ENCODE measurements around the gene LDLRAD4.

The LDLRAD4 gene

DNA sequence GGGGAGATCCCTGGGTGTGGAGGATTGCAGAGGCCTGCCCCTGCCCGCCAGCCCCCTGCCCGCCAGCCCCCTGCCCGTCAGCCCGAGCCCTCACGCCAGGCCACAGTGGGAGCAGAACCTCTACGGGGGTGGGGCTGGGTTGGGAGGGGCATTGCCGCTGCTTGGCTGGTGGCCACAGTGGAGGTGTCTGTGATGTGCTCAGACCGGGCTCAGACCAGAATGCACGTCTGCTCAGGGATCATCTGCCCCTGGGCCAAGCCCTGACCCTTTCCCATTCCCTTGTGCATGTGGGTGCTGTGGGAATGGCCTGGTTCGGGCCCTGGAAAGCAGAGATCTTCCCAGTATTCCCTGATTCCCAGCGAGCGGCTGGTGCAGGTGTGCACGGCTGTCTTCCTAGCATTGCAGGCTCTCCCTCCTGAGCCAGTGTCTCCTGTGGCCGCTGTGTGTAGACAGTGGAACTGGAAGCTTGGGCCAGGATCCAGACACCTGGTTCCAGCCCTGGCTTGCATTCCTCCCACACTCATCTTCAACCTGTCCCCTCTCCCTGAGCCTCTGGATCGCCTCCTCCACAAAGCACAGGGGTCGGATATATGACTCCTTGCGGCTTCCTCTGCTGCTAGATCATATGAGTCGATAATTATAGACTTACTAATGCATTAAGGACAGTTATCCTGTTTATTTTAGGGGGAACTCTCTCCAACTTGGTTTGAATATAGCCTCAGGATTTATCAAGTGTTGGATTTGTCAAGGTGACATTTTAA, 161.6 kb downstream of the LDLRAD4 start:
- TF ChIP-seq, protein P1, sequence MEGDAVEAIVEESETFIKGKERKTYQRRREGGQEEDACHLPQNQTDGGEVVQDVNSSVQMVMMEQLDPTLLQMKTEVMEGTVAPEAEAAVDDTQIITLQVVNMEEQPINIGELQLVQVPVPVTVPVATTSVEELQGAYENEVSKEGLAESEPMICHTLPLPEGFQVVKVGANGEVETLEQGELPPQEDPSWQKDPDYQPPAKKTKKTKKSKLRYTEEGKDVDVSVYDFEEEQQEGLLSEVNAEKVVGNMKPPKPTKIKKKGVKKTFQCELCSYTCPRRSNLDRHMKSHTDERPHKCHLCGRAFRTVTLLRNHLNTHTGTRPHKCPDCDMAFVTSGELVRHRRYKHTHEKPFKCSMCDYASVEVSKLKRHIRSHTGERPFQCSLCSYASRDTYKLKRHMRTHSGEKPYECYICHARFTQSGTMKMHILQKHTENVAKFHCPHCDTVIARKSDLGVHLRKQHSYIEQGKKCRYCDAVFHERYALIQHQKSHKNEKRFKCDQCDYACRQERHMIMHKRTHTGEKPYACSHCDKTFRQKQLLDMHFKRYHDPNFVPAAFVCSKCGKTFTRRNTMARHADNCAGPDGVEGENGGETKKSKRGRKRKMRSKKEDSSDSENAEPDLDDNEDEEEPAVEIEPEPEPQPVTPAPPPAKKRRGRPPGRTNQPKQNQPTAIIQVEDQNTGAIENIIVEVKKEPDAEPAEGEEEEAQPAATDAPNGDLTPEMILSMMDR (IDR thresholded peaks at IDR 0.05; ENCODE audit: low read depth, low read length) = no peak
- no peak overlapping the region for H3K4me3 ChIP-seq (ENCODE audit: low read depth, low read length)

DNA sequence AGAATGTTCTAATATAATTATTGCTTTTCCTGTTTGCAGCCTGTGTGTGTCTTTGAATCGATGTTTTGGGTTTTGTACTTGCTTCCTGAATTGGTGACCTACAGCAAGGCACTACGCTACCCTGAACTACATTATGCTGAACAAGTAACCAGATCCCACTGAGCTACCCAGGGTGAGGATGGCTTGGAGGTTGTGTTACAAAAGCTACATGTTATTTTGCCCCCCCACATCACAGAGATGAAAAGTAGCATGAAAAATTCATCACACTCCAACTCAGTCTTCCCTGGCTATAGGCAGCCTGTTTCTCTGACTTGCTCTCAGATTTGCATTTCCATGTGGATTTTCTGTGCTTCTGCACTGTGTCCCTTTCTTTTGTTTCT, 162.1 kb downstream of the LDLRAD4 start:
- no peak overlapping the region for H3K4me3 ChIP-seq (ENCODE audit: low read depth, low read length)
- TF ChIP-seq, protein P1 (IDR thresholded peaks at IDR 0.05; ENCODE audit: low read depth, low read length) = no peak

DNA sequence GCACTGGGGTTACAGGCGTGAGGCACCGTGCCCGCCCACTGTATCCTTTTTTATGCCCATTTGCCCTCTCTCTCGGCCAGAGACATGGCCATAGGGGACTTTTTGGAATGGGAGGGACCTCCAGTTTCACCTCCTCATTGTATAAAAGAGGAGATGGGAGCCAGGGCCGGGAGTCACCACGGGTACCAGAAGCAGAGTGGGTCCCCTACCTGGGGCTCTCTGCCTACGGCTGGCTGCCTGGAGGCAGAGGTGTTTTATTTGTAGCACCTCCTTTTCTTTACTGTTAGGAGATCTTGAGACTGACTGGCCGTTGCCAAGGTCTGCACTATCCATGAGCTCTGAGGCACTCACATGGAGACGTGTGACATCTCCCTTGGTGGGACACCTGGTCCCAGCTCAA, 162.8 kb downstream of the LDLRAD4 start:
- no peak overlapping the region for H3K4me3 ChIP-seq (ENCODE audit: low read depth, low read length)
- TF ChIP-seq, protein P1 (IDR thresholded peaks at IDR 0.05; ENCODE audit: low read depth, low read length) = no peak

DNA sequence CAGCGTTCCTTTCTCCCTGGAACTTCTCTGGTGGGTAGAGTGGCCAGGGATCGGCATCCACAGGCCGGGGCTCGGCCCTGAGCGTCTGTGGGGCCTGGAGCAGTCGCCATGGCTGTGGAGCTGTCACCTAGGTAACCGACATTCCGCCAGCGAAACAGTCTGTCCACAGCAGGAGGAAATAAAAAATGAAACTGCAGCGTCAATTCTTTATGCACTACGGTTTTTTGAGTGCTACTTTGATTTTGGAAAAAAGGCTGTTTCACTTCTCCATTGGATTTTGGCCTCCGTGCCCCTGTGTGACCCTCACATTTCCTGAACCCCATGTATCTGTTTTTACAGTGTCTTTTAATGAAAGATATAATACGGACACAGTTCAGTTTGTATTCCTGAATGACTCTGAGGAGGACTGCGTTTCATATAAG, 163.4 kb downstream of the LDLRAD4 start:
- no peak overlapping the region for H3K4me3 ChIP-seq (ENCODE audit: low read depth, low read length)

DNA sequence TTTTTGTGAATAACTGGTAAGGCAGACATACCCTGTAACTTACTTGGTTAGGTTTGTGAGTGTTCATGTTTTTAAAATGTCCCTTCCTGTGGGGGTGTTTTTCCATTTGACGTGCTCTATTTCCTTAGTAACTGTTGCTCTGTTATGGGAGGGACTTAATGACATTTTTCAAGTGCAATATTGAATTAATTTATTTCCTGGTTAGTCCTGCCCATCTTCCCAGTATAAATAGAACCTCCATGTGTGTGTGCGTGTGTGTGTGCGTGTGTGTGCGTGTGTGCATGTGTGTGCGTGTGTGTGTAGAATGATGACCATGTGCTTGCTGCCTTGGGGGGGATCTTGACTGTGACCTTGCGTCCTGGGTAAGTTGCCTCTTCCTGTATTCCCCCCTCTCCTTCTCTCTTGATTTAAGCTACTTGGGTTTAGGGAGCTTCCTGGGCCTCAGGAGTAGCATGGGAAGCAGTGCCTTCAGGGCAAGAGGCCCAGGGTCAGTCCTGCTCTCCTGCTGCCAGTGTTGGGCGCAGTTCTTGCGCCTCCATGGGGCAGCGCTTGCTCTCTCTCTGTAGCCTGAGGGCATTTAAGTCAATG, 163.9 kb downstream of the LDLRAD4 start:
- H3K4me3 ChIP-seq (ENCODE audit: low read depth, low read length) = no peak overlapping the region
- TF ChIP-seq, protein P1 (IDR thresholded peaks at IDR 0.05; ENCODE audit: low read depth, low read length) = no peak

More for the DNA sequence above, 163.4 kb downstream of the LDLRAD4 start:
- TF ChIP-seq, protein P1 (IDR thresholded peaks at IDR 0.05; ENCODE audit: low read depth, low read length) = no peak

DNA sequence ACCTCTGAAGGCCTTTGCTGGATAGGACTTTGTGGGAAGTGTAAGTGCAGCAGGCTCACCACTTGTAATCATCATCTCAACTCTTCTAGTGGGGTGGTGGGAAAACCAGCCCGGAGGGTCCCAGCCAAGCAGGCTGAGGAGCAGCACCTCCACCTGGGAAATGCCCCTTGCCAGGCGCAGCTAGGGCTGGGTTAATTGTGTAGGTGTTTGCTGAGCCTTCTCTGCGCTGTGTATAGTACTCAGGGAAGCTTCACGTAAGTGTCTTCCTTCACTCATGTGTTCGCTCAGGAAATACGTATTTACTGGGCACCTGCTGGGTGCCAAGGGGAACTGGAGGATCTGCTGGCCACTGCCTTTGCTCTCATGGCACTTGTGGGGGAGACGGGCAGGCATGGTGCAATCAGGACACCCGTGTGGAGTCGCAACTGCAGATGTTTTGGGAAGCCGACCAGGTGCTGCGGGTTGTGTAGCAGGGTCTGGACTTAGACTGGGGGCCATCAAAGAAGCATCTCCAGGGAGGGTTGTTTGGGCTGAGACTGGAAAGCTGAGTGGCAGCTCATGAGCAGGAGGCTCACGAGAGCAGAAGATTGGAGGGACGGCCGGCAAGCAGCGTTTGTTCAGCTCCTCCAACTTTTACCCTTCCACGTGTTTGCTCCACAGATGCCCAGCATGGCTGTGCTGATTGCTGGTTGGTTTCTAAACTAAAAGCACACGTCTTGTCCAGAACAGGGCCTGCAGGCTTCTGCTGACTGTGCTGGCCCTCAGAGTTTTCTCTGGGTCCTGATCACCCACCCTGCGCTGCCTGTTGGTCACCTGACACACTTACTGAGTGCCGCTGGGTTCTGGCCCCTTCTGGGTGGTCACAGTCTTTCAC, 164.6 kb downstream of the LDLRAD4 start:
- H3K4me3 ChIP-seq (ENCODE audit: low read depth, low read length) = no peak overlapping the region
- TF ChIP-seq, protein P1 (IDR thresholded peaks at IDR 0.05; ENCODE audit: low read depth, low read length) = no peak
